HepG2 (cell line): ENCODE results near the gene CLDN15. TPM values are rescaled to one million over a fixed set of nuclear protein-coding genes. Genes with fewer than 3 reads are reported as not detected.

Experiments used
- ARNT2 ChIP-seq: sonication (generic); formaldehyde crosslinking; IDR thresholded peaks from 2 replicates; pipeline ENCODE4 v1.8.0; 2022; ENCODE audit warnings: mild to moderate bottlenecking, low read depth, missing genetic modification reagents, moderate library complexity
- CREM ChIP-seq, 2 experiments: sonication (generic) in 1 of 2; formaldehyde crosslinking in 1 of 2; IDR thresholded peaks; 2 replicates each; pipeline versions ENCODE4 v1.4.0 to v1.6.1; 2016 to 2020; ENCODE audit warnings: antibody characterized with exemption in 1 of 2, mild to moderate bottlenecking in 1 of 2, missing genetic modification reagents in 1 of 2
- DNMT3B ChIP-seq: conservative IDR thresholded peaks from 2 replicates; pipeline ENCODE4 v1.6.1; 2016; ENCODE audit warnings: missing biosample characterization, control low read depth
- ETV6 ChIP-seq: sonication (generic); formaldehyde crosslinking; conservative IDR thresholded peaks from 2 replicates; pipeline ENCODE4 v1.4.0; 2020; ENCODE audit warnings: missing genetic modification reagents
- EZH2 ChIP-seq: conservative IDR thresholded peaks from 2 replicates; pipeline ENCODE4 v1.6.1; 2012; ENCODE audit warnings: mild to moderate bottlenecking, low read depth, low read length, moderate library complexity
- HDAC2 ChIP-seq: sonication (generic); formaldehyde crosslinking; IDR thresholded peaks from 2 replicates; pipeline ENCODE4 v1.4.0; 2020; ENCODE audit warnings: missing genetic modification reagents
- KLF6 ChIP-seq: IDR thresholded peaks from 2 replicates; pipeline ENCODE4 v1.8.0; 2016; ENCODE audit warnings: missing biosample characterization, missing genetic modification reagents
- NFIC ChIP-seq: IDR thresholded peaks from 2 replicates; pipeline ENCODE4 v1.6.1; 2012; ENCODE audit warnings: mild to moderate bottlenecking, low read length, inconsistent platforms
- SMAD9 ChIP-seq: sonication (generic); formaldehyde crosslinking; IDR thresholded peaks from 2 replicates; pipeline ENCODE4 v1.5.1; 2020; ENCODE audit warnings: mild to moderate bottlenecking, missing genetic modification reagents
- SOX13 ChIP-seq, 3 experiments: fragments of 450-650 bp in 1 of 3; sonication (generic) in 1 of 3; formaldehyde crosslinking in 1 of 3; IDR thresholded peaks in 2 of 3; conservative IDR thresholded peaks in 1 of 3; 2 replicates each; pipeline versions ENCODE4 v1.5.0 to v1.6.1; 2016 to 2020; ENCODE audit warnings: antibody characterized with exemption in 1 of 3, mild to moderate bottlenecking in 1 of 3, missing compliant biosample characterization in 1 of 3, missing genetic modification reagents in 1 of 3, moderate library complexity in 1 of 3
- XRCC5 ChIP-seq: fragments of 200-400 bp; formaldehyde crosslinking; optimal IDR thresholded peaks from 2 replicates; pipeline ENCODE3; 2017; ENCODE audit warnings: mild to moderate bottlenecking, low read length
- ZNF101 ChIP-seq: sonication (generic); formaldehyde crosslinking; IDR thresholded peaks from 2 replicates; pipeline ENCODE4 v1.4.0; 2020; ENCODE audit warnings: mild to moderate bottlenecking, low read depth, missing genetic modification reagents, borderline replicate concordance
- ZNF274 ChIP-seq: sonication (generic); formaldehyde crosslinking; IDR thresholded peaks from 2 replicates; pipeline ENCODE4 v1.5.1; 2020; ENCODE audit warnings: mild to moderate bottlenecking, missing genetic modification reagents
- ZNF549 ChIP-seq: sonication (generic); formaldehyde crosslinking; IDR thresholded peaks from 2 replicates; pipeline ENCODE4 v1.5.0; 2020; ENCODE audit warnings: missing genetic modification reagents
- ZSCAN31 ChIP-seq: sonication (generic); formaldehyde crosslinking; IDR thresholded peaks from 2 replicates; pipeline ENCODE4 v1.5.0; 2020; ENCODE audit warnings: low read depth, mild to moderate bottlenecking, missing genetic modification reagents
- polyA plus RNA-seq, 8 experiments: library from polyadenylated mRNA; depleted of rRNA in 3 of 8; stranded (reverse) in 7 of 8; unstranded in 1 of 8; fragments of >200 nt; fragmentation: Illumina TruSeq in 4 of 8; extraction: Trizol in 4 of 8; gene quantifications; 2 replicates each; pipeline versions ENCODE4 v1.2.1 to v1.2.3, GENCODE V29; 2011 to 2016; ENCODE audit warnings: low read depth in 4 of 8, missing spikeins in 1 of 8, mixed read lengths in 1 of 8; ENCODE audit not compliant: insufficient read depth in 1 of 8
- total RNA-seq, 5 experiments: library from RNA; depleted of rRNA; stranded (reverse); fragments of >200 nt; fragmentation: Illumina TruSeq; extraction: Trizol; gene quantifications; 2 replicates each; pipeline ENCODE4 v1.2.3, GENCODE V29; 2016; ENCODE audit warnings: low read depth in 1 of 5
- TF ChIP-seq, protein P1 (sequence below): sonication (generic); formaldehyde crosslinking; conservative IDR thresholded peaks from 2 replicates; pipeline ENCODE4 v1.8.0; 2022; ENCODE audit warnings: missing genetic modification reagents
- TF ChIP-seq, protein P2 (sequence below): sonication (generic); formaldehyde crosslinking; IDR thresholded peaks from 2 replicates; pipeline ENCODE4 v1.5.0; 2020; ENCODE audit warnings: missing genetic modification reagents
- TF ChIP-seq, protein P3 (sequence below): sonication (generic); formaldehyde crosslinking; IDR thresholded peaks from 2 replicates; pipeline ENCODE4 v1.8.0; 2022; ENCODE audit warnings: mild to moderate bottlenecking, missing genetic modification reagents, borderline replicate concordance
- TF ChIP-seq, protein P4 (sequence below): sonication (generic); formaldehyde crosslinking; IDR thresholded peaks from 2 replicates; pipeline ENCODE4 v1.4.0; 2020; ENCODE audit warnings: low read depth, missing genetic modification reagents
- TF ChIP-seq, protein P5 (sequence below): sonication (generic); formaldehyde crosslinking; IDR thresholded peaks from 2 replicates; pipeline ENCODE4 v1.4.0; 2020; ENCODE audit warnings: mild to moderate bottlenecking, missing genetic modification reagents

The CLDN15 gene
- total and polyA plus RNA-seq, 2 of the 13 experiments (the other 11 are each of a cell fraction or from before 2014, with no cell fraction given): 7.1 to 17.8 TPM

DNA sequence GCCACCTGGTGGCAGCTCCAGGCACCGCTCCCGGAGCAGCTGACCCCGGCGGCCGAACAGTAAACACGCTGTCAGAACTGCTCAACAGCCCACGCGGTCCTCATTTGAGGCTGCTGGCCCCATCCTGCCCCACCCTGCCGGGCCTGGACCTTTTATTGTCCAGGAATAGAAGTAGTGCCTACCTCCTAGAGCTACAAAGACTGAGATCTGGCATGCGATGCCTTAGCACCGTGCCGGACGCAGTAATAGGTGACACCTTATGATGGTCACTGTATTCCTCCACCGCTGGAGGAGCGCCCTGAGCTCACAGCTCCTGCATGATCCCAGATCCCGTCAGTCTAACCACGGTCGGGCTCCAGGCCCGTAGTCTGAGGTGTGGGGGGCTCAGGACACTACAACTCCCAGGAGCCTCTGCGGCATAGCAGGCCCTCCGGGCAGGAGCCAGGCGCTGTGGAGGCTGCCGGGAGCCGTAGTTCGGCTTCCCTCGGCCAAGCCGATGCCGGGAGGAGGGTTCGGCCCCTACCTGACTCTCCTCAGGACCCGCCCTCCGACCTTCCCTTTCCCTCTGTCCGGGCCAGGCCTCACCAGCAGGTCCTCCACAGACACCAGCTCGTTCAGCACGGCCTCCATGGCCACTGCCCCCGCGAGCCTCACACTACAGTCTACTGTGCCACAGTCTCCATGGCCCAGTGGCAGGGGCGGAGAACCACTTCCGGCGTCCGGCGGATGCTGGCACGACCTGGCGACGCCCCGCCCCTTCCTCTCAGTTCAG is 7.0 kb upstream of the CLDN15 start, which contains the start of gene FIS1 (continued):
- peak; percentile 94 for TF ChIP-seq CREM (IDR thresholded peaks at IDR 0.05)
- no peak for TF ChIP-seq CREM (CRISPR knock-in tag; IDR thresholded peaks at IDR 0.05)
- TF ChIP-seq EZH2: no peak
- TF ChIP-seq HDAC2 (CRISPR knock-in tag): peak; percentile 53; the same call in 1 of the 2 replicates
- TF ChIP-seq DNMT3B: no peak
- TF ChIP-seq, protein P1, sequence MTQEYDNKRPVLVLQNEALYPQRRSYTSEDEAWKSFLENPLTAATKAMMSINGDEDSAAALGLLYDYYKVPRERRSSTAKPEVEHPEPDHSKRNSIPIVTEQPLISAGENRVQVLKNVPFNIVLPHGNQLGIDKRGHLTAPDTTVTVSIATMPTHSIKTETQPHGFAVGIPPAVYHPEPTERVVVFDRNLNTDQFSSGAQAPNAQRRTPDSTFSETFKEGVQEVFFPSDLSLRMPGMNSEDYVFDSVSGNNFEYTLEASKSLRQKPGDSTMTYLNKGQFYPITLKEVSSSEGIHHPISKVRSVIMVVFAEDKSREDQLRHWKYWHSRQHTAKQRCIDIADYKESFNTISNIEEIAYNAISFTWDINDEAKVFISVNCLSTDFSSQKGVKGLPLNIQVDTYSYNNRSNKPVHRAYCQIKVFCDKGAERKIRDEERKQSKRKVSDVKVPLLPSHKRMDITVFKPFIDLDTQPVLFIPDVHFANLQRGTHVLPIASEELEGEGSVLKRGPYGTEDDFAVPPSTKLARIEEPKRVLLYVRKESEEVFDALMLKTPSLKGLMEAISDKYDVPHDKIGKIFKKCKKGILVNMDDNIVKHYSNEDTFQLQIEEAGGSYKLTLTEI (CRISPR knock-in tag): no peak
- TF ChIP-seq ZNF549 (CRISPR knock-in tag): no peak; the same call in 1 of the 2 replicates
- TF ChIP-seq SMAD9 (CRISPR knock-in tag): no peak
- peak; percentile 90 for TF ChIP-seq XRCC5
- TF ChIP-seq ZNF274 (CRISPR knock-in tag): peak; percentile 82
- TF ChIP-seq, protein P2, sequence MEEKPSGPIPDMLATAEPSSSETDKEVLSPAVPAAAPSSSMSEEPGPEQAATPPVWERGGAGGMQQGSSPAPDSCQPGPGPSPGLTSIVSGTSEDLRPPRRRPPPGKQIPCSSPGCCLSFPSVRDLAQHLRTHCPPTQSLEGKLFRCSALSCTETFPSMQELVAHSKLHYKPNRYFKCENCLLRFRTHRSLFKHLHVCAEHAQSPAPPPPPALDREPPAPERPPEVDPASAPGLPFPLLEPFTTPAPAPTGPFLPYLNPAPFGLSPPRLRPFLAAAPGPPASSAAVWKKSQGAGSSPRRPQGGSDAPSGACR (CRISPR knock-in tag): no peak; the same call in 1 of the 2 replicates
- no peak for TF ChIP-seq ZNF101 (CRISPR knock-in tag)
- no peak for TF ChIP-seq ETV6 (CRISPR knock-in tag)
- TF ChIP-seq, protein P3, sequence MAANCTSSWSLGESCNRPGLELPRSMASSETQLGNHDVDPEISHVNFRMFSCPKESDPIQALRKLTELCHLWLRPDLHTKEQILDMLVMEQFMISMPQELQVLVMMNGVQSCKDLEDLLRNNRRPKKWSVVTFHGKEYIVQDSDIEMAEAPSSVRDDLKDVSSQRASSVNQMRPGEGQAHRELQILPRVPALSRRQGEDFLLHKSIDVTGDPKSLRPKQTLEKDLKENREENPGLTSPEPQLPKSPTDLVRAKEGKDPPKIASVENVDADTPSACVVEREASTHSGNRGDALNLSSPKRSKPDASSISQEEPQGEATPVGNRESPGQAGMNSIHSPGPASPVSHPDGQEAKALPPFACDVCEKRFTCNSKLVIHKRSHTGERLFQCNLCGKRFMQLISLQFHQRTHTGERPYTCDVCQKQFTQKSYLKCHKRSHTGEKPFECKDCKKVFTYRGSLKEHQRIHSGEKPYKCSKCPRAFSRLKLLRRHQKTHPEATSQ: no peak; the same call in 1 of the 2 replicates
- TF ChIP-seq ZSCAN31: peak; percentile 18; the same call in 1 of the 2 replicates
- peak; percentile 78; the same call in 1 of the 2 replicates for TF ChIP-seq ARNT2 (CRISPR knock-in tag)
- no peak for TF ChIP-seq NFIC
- no peak for TF ChIP-seq SOX13 (IDR thresholded peaks at IDR 0.05)
- peak in 1 of 2 experiments; percentile 52; a peak in 2 of 4 replicates for TF ChIP-seq SOX13 (CRISPR knock-in tag; conservative IDR thresholded peaks at IDR 0.05 in 1 of 2, IDR thresholded peaks at IDR 0.05 in 1 of 2)
- TF ChIP-seq, protein P4, sequence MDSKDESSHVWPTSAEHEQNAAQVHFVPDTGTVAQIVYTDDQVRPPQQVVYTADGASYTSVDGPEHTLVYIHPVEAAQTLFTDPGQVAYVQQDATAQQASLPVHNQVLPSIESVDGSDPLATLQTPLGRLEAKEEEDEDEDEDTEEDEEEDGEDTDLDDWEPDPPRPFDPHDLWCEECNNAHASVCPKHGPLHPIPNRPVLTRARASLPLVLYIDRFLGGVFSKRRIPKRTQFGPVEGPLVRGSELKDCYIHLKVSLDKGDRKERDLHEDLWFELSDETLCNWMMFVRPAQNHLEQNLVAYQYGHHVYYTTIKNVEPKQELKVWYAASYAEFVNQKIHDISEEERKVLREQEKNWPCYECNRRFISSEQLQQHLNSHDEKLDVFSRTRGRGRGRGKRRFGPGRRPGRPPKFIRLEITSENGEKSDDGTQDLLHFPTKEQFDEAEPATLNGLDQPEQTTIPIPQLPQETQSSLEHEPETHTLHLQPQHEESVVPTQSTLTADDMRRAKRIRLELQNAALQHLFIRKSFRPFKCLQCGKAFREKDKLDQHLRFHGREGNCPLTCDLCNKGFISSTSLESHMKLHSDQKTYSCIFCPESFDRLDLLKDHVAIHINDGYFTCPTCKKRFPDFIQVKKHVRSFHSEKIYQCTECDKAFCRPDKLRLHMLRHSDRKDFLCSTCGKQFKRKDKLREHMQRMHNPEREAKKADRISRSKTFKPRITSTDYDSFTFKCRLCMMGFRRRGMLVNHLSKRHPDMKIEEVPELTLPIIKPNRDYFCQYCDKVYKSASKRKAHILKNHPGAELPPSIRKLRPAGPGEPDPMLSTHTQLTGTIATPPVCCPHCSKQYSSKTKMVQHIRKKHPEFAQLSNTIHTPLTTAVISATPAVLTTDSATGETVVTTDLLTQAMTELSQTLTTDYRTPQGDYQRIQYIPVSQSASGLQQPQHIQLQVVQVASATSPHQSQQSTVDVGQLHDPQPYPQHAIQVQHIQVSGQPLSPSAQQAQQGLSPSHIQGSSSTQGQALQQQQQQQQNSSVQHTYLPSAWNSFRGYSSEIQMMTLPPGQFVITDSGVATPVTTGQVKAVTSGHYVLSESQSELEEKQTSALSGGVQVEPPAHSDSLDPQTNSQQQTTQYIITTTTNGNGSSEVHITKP (CRISPR knock-in tag): peak; percentile 12; the same call in 1 of the 2 replicates
- peak; percentile 13; the same call in 1 of the 2 replicates for TF ChIP-seq KLF6 (CRISPR knock-in tag)
- TF ChIP-seq, protein P5, sequence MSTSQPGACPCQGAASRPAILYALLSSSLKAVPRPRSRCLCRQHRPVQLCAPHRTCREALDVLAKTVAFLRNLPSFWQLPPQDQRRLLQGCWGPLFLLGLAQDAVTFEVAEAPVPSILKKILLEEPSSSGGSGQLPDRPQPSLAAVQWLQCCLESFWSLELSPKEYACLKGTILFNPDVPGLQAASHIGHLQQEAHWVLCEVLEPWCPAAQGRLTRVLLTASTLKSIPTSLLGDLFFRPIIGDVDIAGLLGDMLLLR (CRISPR knock-in tag): peak; percentile 83
